HepG2 (cell line): ENCODE results near the gene TANGO6. TPM values are rescaled to one million over a fixed set of nuclear protein-coding genes. Genes with fewer than 3 reads are reported as not detected.
A peak's percentile ranks its signal among the peaks of the same experiment; 100 is the strongest.
"Not testable (repeated sequence)": the region's sequence is repeated elsewhere in the genome, so short reads cannot be mapped to it uniquely, and the experiment has no call there.

ENCODE experiments used
- ATAC-seq: fragments of 200-7000 bp; cut with Tn5 transposase; 3 replicates; pipeline ENCODE4 v1.9.1; 2020; ENCODE audit warnings: mild to moderate bottlenecking, moderate library complexity
- BruUV-seq: library from RNA; stranded (reverse); fragments of 400-500 nt; replicated peaks from 2 replicates; lab custom pipeline; 2021; lab: Mats Ljungman, UMichigan
- CTCF ChIA-PET: fragments of 300-600 bp; formaldehyde crosslinking; extraction: SDS; loops from one replicate; lab custom pipeline; 2021; ENCODE audit warnings: low total read pairs, inconsistent platforms, low intra/inter-chr PET ratio; lab: Yijun Ruan, JAX
- POLR2A ChIA-PET: fragments of 350-600 bp; sonication (Branson Sonifier 250); formaldehyde crosslinking; loops from one replicate; lab custom pipeline; 2020; ENCODE audit warnings: antibody characterized with exemption, inconsistent platforms; lab: Yijun Ruan, JAX
- DNase-seq: peaks from one replicate; pipeline ENCODE4 v3.0.0-alpha.2; 2015; ENCODE audit warnings: low spot score
- FAIRE-seq: peaks from 3 replicates; lab custom pipeline; 2011; peaks lifted over from hg19 to GRCh38; lab: Jason Lieb, UNC
- H2AFZ ChIP-seq: one replicate; pipeline ENCODE4 v1.6.1; 2011; ENCODE audit warnings: low read length, inconsistent platforms
- H3K27ac ChIP-seq: fragments of 300-600 bp; 3 replicates; pipeline ENCODE4 v1.8.0; 2011; ENCODE audit warnings: mixed run types, mild to moderate bottlenecking, mixed read lengths, low read length, inconsistent platforms; ENCODE audit not compliant: insufficient read depth; ENCODE audit errors: extremely low read length
- H3K27me3 ChIP-seq, 2 experiments: fragments of 200-600 bp in 1 of 2; 2 replicates in 1 of 2; 3 replicates in 1 of 2; pipeline versions ENCODE4 v1.6.0 to v1.8.0; 2011; ENCODE audit warnings: low read length in 2 of 2, mild to moderate bottlenecking in 2 of 2, moderate library complexity in 2 of 2, inconsistent platforms in 1 of 2; ENCODE audit not compliant: insufficient read depth in 2 of 2, control insufficient read depth in 1 of 2
- H3K36me3 ChIP-seq, 2 experiments: fragments of 200-600 bp in 1 of 2; replicated peaks in 1 of 2; 2 replicates in 1 of 2; 3 replicates in 1 of 2; pipeline versions ENCODE4 v1.5.1 to v1.8.0; 2011; ENCODE audit warnings: low read length in 2 of 2, inconsistent platforms in 1 of 2; ENCODE audit not compliant: insufficient read depth in 2 of 2, control insufficient read depth in 1 of 2
- H3K4me1 ChIP-seq: 2 replicates; pipeline ENCODE4 v1.5.1; 2012; ENCODE audit warnings: low read length, inconsistent platforms; ENCODE audit not compliant: insufficient read depth
- H3K4me2 ChIP-seq: 2 replicates; pipeline ENCODE4 v1.6.0; 2011; ENCODE audit warnings: low read depth, low read length, inconsistent platforms
- H3K4me3 ChIP-seq, 3 experiments: fragments of 200-600 bp in 1 of 3; sonication (generic), shearing (Covaris generic) in 1 of 3; replicated peaks in 1 of 3; 2 replicates each; pipeline ENCODE4 v1.5.1; 2011 to 2016; ENCODE audit warnings: low read length in 3 of 3, inconsistent platforms in 2 of 3, low read depth in 2 of 3, mild to moderate bottlenecking in 2 of 3, control low read depth in 1 of 3, mixed read lengths in 1 of 3; ENCODE audit not compliant: insufficient read depth in 1 of 3
- H3K79me2 ChIP-seq: one replicate; pipeline ENCODE4 v1.6.1; 2011; ENCODE audit warnings: low read length, inconsistent platforms; ENCODE audit not compliant: insufficient read depth
- H3K9ac ChIP-seq: 2 replicates; pipeline ENCODE4 v1.6.0; 2011; ENCODE audit warnings: mild to moderate bottlenecking, low read depth, low read length, inconsistent platforms; ENCODE audit not compliant: insufficient read depth
- H3K9me3 ChIP-seq: 2 replicates; pipeline ENCODE4 v1.5.1; 2012; ENCODE audit warnings: mild to moderate bottlenecking, low read length
- H4K20me1 ChIP-seq: 2 replicates; pipeline ENCODE4 v1.6.0; 2011; ENCODE audit warnings: inconsistent platforms, mild to moderate bottlenecking, low read length, moderate library complexity; ENCODE audit not compliant: insufficient read depth
- POLR2AphosphoS5 ChIP-seq: IDR thresholded peaks from 2 replicates; pipeline ENCODE4 v1.6.1; 2012; ENCODE audit warnings: low read depth, low read length
- WGBS: methylation state at CpG from one replicate; pipeline ENCODE4 v1.1.6; 2017; ENCODE audit warnings: low lambda C conversion rate; 5-methylcytosine and 5-hydroxymethylcytosine counted together
- in situ Hi-C: cut with HindIII; loops from 2 replicates; pipeline ENCODE4 v1.10.0; 2017; ENCODE audit warnings: low pct_unique_long_range_greater_than_20kb; ENCODE audit not compliant: extremely low pct_ligation_motif_present
- intact Hi-C: fragments of 100-400 bp; cut with micrococcal nuclease; formaldehyde crosslinking; loops from one replicate; pipeline ENCODE4 v1.10.0; 2022; ENCODE audit not compliant: unreplicated experiment
- polyA plus RNA-seq, 8 experiments: library from polyadenylated mRNA; depleted of rRNA in 3 of 8; stranded (reverse) in 7 of 8; unstranded in 1 of 8; fragments of >200 nt; fragmentation: Illumina TruSeq in 4 of 8; extraction: Trizol in 4 of 8; gene quantifications; 2 replicates each; pipeline versions ENCODE4 v1.2.1 to v1.2.3, GENCODE V29; 2011 to 2016; ENCODE audit warnings: low read depth in 4 of 8, missing spikeins in 1 of 8, mixed read lengths in 1 of 8; ENCODE audit not compliant: insufficient read depth in 1 of 8
- total RNA-seq, 5 experiments: library from RNA; depleted of rRNA; stranded (reverse); fragments of >200 nt; fragmentation: Illumina TruSeq; extraction: Trizol; gene quantifications; 2 replicates each; pipeline ENCODE4 v1.2.3, GENCODE V29; 2016; ENCODE audit warnings: low read depth in 1 of 5
- TF ChIP-seq, protein P1 (sequence below): sonication (generic); formaldehyde crosslinking; IDR thresholded peaks from 2 replicates; pipeline ENCODE4 v1.4.0; 2020; ENCODE audit warnings: mild to moderate bottlenecking, missing genetic modification reagents
- TF ChIP-seq, protein P2 (sequence below): sonication (generic); formaldehyde crosslinking; IDR thresholded peaks from 2 replicates; pipeline ENCODE4 v1.5.0; 2020; ENCODE audit warnings: mild to moderate bottlenecking, missing genetic modification reagents
- TF ChIP-seq, protein P3 (sequence below): sonication (generic); formaldehyde crosslinking; IDR thresholded peaks from 2 replicates; pipeline ENCODE4 v1.4.0; 2020; ENCODE audit warnings: missing genetic modification reagents

The TANGO6 gene
- total and polyA plus RNA-seq, 2 of the 13 experiments (the other 11 are each of a cell fraction or from before 2014, with no cell fraction given): 7.2 to 13.3 TPM

DNA sequence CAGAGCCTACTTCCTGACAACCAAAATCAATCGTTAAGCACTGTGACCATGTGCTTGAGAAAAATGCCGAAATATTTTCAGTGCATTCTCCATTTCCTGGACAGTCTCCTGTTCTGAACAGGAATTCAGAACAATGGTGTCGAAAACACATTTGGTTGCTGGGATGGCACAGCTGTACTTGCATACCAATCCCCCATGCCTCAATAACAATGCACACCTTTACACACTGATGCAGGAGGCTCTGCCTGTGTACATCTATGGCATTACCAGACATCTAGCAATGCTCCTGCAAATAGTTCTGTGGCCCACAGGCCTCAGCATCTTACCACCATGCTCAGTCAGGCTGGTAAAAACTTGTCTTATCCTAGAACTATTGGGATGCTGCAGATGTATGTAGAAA is 282.9 kb downstream of the TANGO6 start:
- TF ChIP-seq, protein P1, sequence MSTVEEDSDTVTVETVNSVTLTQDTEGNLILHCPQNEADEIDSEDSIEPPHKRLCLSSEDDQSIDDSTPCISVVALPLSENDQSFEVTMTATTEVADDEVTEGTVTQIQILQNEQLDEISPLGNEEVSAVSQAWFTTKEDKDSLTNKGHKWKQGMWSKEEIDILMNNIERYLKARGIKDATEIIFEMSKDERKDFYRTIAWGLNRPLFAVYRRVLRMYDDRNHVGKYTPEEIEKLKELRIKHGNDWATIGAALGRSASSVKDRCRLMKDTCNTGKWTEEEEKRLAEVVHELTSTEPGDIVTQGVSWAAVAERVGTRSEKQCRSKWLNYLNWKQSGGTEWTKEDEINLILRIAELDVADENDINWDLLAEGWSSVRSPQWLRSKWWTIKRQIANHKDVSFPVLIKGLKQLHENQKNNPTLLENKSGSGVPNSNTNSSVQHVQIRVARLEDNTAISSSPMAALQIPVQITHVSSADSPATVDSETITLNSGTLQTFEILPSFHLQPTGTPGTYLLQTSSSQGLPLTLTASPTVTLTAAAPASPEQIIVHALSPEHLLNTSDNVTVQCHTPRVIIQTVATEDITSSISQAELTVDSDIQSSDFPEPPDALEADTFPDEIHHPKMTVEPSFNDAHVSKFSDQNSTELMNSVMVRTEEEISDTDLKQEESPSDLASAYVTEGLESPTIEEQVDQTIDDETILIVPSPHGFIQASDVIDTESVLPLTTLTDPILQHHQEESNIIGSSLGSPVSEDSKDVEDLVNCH (CRISPR knock-in tag): no peak
- peak; percentile 40; the same call in 1 of the 2 replicates for TF ChIP-seq POLR2AphosphoS5
- DNase-seq (no peak), ATAC-seq (no peak), FAIRE-seq (no peak)
- H2AFZ ChIP-seq: no peak overlapping the region
- H3K4me3 ChIP-seq: no peak overlapping the region
- WGBS: 96% methylated on average over 3 of the region's 3 CpGs
- no peaks in the 10 kb centered on the region for H4K20me1 ChIP-seq
- H3K27ac ChIP-seq: no peak overlapping the region
- peaks cover under 1 to 6% of the 10 kb centered on the region in 2 experiments; a peak in 2 of 5 replicates for H3K36me3 ChIP-seq
- ChIA-PET POLR2A (no interaction called here), CTCF (no interaction called here)
- H3K4me1 ChIP-seq: peaks cover 28% of the 10 kb centered on the region
- H3K9me3 ChIP-seq: no peaks in the 10 kb centered on the region
- H3K79me2 ChIP-seq: peaks cover 20% of the 10 kb centered on the region
- intact Hi-C loops (no loop called here), in situ Hi-C loops (no loop called here)
- no peaks in the 10 kb centered on the region for H3K27me3 ChIP-seq
- H3K9ac ChIP-seq: no peak overlapping the region
- no peak overlapping the region for H3K4me2 ChIP-seq
- no TSS peak for BruUV-seq

DNA sequence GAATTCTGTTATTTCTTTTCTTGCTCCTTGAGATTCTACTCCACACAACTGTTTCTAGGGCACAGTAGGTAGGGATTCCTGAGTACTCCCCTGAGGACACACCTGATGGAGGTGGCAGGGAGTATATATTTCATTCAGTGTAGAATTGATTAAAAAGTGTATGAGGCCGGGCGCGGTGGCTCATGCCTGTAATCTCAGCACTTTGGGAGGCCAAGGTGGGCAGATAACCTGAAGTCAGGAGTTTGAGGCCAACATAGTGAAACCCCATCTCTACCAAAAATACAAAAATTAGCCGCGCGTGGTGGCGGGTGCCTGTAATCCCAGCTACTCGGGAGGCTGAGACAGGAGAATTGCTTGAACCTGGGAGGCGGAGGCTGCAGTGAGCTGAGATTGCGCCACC is 283.5 kb downstream of the TANGO6 start:
- POLR2A ChIA-PET, ATAC-seq, BruUV-seq, in situ Hi-C loops, H3K9me3 ChIP-seq, H4K20me1 ChIP-seq, H3K36me3 ChIP-seq, DNase-seq, FAIRE-seq, H3K27ac ChIP-seq, H3K9ac ChIP-seq, H3K4me2 ChIP-seq, intact Hi-C loops, CTCF ChIA-PET, H3K27me3 ChIP-seq, H2AFZ ChIP-seq, H3K4me3 ChIP-seq: not testable (repeated sequence)
- TF ChIP-seq, protein P2, sequence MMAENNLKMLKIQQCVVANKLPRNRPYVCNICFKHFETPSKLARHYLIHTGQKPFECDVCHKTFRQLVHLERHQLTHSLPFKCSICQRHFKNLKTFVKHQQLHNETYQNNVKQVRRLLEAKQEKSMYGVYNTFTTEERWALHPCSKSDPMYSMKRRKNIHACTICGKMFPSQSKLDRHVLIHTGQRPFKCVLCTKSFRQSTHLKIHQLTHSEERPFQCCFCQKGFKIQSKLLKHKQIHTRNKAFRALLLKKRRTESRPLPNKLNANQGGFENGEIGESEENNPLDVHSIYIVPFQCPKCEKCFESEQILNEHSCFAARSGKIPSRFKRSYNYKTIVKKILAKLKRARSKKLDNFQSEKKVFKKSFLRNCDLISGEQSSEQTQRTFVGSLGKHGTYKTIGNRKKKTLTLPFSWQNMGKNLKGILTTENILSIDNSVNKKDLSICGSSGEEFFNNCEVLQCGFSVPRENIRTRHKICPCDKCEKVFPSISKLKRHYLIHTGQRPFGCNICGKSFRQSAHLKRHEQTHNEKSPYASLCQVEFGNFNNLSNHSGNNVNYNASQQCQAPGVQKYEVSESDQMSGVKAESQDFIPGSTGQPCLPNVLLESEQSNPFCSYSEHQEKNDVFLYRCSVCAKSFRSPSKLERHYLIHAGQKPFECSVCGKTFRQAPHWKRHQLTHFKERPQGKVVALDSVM (CRISPR knock-in tag): 0 out of 2 replicates have a peak, but pooled peaks have one; percentile 37
- TF ChIP-seq, protein P3, sequence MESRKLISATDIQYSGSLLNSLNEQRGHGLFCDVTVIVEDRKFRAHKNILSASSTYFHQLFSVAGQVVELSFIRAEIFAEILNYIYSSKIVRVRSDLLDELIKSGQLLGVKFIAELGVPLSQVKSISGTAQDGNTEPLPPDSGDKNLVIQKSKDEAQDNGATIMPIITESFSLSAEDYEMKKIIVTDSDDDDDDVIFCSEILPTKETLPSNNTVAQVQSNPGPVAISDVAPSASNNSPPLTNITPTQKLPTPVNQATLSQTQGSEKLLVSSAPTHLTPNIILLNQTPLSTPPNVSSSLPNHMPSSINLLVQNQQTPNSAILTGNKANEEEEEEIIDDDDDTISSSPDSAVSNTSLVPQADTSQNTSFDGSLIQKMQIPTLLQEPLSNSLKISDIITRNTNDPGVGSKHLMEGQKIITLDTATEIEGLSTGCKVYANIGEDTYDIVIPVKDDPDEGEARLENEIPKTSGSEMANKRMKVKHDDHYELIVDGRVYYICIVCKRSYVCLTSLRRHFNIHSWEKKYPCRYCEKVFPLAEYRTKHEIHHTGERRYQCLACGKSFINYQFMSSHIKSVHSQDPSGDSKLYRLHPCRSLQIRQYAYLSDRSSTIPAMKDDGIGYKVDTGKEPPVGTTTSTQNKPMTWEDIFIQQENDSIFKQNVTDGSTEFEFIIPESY (CRISPR knock-in tag): peak; percentile 36; the same call in 1 of the 2 replicates
- peaks cover 25% of the 10 kb centered on the region for H3K79me2 ChIP-seq
- WGBS: 95% methylated on average over 10 of the region's 10 CpGs
- H3K4me1 ChIP-seq: peaks cover 29% of the 10 kb centered on the region
